Memory B cell (primary cell): ENCODE measurements around the gene HDAC1.
"Not testable (repeated sequence)": the region's sequence is repeated elsewhere in the genome, so short reads cannot be mapped to it uniquely, and the experiment has no call there.

Experiments used
- ATAC-seq: fragments of 150-1000 bp; cut with Tn5 transposase; 2 replicates; pipeline ENCODE4 v1.10.0; 2021; ENCODE audit warnings: low read depth, mild to moderate bottlenecking, moderate library complexity
- DNase-seq, 2 donors: peaks; one replicate each; pipeline ENCODE4 v3.0.0; 2022; ENCODE audit warnings: low spot score in 2 of 2
- H3K27ac Mint-ChIP-seq: one replicate; pipeline ENCODE4 v1.8.0; 2022; ENCODE audit warnings: mild to moderate bottlenecking, moderate library complexity, mixed read lengths
- H3K27me3 Mint-ChIP-seq: one replicate; pipeline ENCODE4 v1.8.0; 2022; ENCODE audit warnings: mixed read lengths
- H3K36me3 Mint-ChIP-seq: one replicate; pipeline ENCODE4 v1.8.0; 2022; ENCODE audit warnings: mild to moderate bottlenecking, mixed read lengths
- H3K4me1 Mint-ChIP-seq: one replicate; pipeline ENCODE4 v1.8.0; 2022; ENCODE audit warnings: mixed read lengths
- H3K4me3 Mint-ChIP-seq: one replicate; pipeline ENCODE4 v1.8.0; 2022; ENCODE audit warnings: mild to moderate bottlenecking, moderate library complexity, mixed read lengths
- H3K9me3 Mint-ChIP-seq: one replicate; pipeline ENCODE4 v1.8.0; 2022; ENCODE audit warnings: mixed read lengths

The HDAC1 gene

GRCh38 chr1:32263744-32264143 lies 28.1 kb upstream of the HDAC1 start:
- Mint-ChIP-seq H3K9me3 (no peaks in the 10 kb centered on the region), H3K4me1 (peaks cover 24% of the 10 kb centered on the region), H3K4me3 (peak overlapping the region; percentile 59), H3K27me3 (no peaks in the 10 kb centered on the region), H3K36me3 (peaks cover 3% of the 10 kb centered on the region), H3K27ac (peak overlapping the region; percentile 35)
- DNase-seq: no peak
- ATAC-seq: peak; percentile 91

- DNase-seq (no peak), ATAC-seq (no peak)
- no peak overlapping the region for H3K27ac Mint-ChIP-seq
- H3K36me3 Mint-ChIP-seq: peaks cover 3% of the 10 kb centered on the region
- no peak overlapping the region for H3K4me3 Mint-ChIP-seq
- no peaks in the 10 kb centered on the region for H3K27me3 Mint-ChIP-seq
- no peaks in the 10 kb centered on the region for H3K9me3 Mint-ChIP-seq
- H3K4me1 Mint-ChIP-seq: peaks cover 24% of the 10 kb centered on the region
Measured at GRCh38 chr1:32265846-32266245, 26.0 kb upstream of the HDAC1 start.

- peaks cover 24% of the 10 kb centered on the region for H3K4me1 Mint-ChIP-seq
- DNase-seq (no peak), ATAC-seq (no peak)
- peak overlapping the region; percentile 16 for H3K27ac Mint-ChIP-seq
- no peak overlapping the region for H3K4me3 Mint-ChIP-seq
- no peaks in the 10 kb centered on the region for H3K27me3 Mint-ChIP-seq
- H3K9me3 Mint-ChIP-seq: no peaks in the 10 kb centered on the region
- peaks cover 3% of the 10 kb centered on the region for H3K36me3 Mint-ChIP-seq
Measured at GRCh38 chr1:32266921-32267591, 24.8 kb upstream of the HDAC1 start.

GRCh38 chr1:32269744-32270143 lies 22.1 kb upstream of the HDAC1 start:
- peaks cover 3% of the 10 kb centered on the region for H3K36me3 Mint-ChIP-seq

GRCh38 chr1:32272557-32273390 lies 19.1 kb upstream of the HDAC1 start:
- Mint-ChIP-seq H3K27me3 (no peaks in the 10 kb centered on the region), H3K9me3 (no peaks in the 10 kb centered on the region), H3K4me3 (peak overlapping the region; percentile 0), H3K27ac (peak overlapping the region; percentile 33), H3K4me1 (peaks cover 24% of the 10 kb centered on the region), H3K36me3 (peaks cover 7% of the 10 kb centered on the region)
- no peak for ATAC-seq
- no peak for DNase-seq

More at GRCh38 chr1:32269744-32270143, 22.1 kb upstream of the HDAC1 start:
- ATAC-seq (no peak), DNase-seq (no peak)
- Mint-ChIP-seq H3K4me1 (peaks cover 35% of the 10 kb centered on the region), H3K27me3 (no peaks in the 10 kb centered on the region), H3K9me3 (no peaks in the 10 kb centered on the region), H3K4me3 (no peak overlapping the region), H3K27ac (no peak overlapping the region)

- no peak for DNase-seq
- peak; percentile 81 for ATAC-seq
- Mint-ChIP-seq H3K36me3 (peaks cover 10% of the 10 kb centered on the region), H3K4me3 (peak overlapping the region; percentile 65), H3K4me1 (peaks cover 24% of the 10 kb centered on the region), H3K9me3 (no peaks in the 10 kb centered on the region), H3K27ac (peak overlapping the region; percentile 33), H3K27me3 (no peaks in the 10 kb centered on the region)
Measured at GRCh38 chr1:32273391-32274208, 18.3 kb upstream of the HDAC1 start.

- H3K4me3 Mint-ChIP-seq: no peak overlapping the region
- no peaks in the 10 kb centered on the region for H3K9me3 Mint-ChIP-seq
- peaks cover 12% of the 10 kb centered on the region for H3K36me3 Mint-ChIP-seq
Measured at GRCh38 chr1:32274646-32275340, 17.1 kb upstream of the HDAC1 start.

GRCh38 chr1:32275424-32275823 lies 16.5 kb upstream of the HDAC1 start:
- ATAC-seq: no peak
- H3K4me3 Mint-ChIP-seq: no peak overlapping the region
- no peak for DNase-seq
- H3K27ac Mint-ChIP-seq: no peak overlapping the region
- peaks cover 24% of the 10 kb centered on the region for H3K4me1 Mint-ChIP-seq
- H3K9me3 Mint-ChIP-seq: no peaks in the 10 kb centered on the region
- no peaks in the 10 kb centered on the region for H3K27me3 Mint-ChIP-seq
- peaks cover 15% of the 10 kb centered on the region for H3K36me3 Mint-ChIP-seq

More at GRCh38 chr1:32274646-32275340, 17.1 kb upstream of the HDAC1 start:
- ATAC-seq (no peak), DNase-seq (no peak)
- no peaks in the 10 kb centered on the region for H3K27me3 Mint-ChIP-seq
- no peak overlapping the region for H3K27ac Mint-ChIP-seq
- peaks cover 24% of the 10 kb centered on the region for H3K4me1 Mint-ChIP-seq

GRCh38 chr1:32276032-32276782 lies 15.7 kb upstream of the HDAC1 start:
- Mint-ChIP-seq H3K27me3 (no peaks in the 10 kb centered on the region), H3K4me1 (peaks cover 24% of the 10 kb centered on the region), H3K4me3 (no peak overlapping the region), H3K36me3 (peaks cover 15% of the 10 kb centered on the region), H3K9me3 (no peaks in the 10 kb centered on the region), H3K27ac (peak overlapping the region; percentile 24)
- ATAC-seq (no peak), DNase-seq (no peak)

- ATAC-seq, H3K27me3 Mint-ChIP-seq, H3K27ac Mint-ChIP-seq, DNase-seq, H3K4me1 Mint-ChIP-seq, H3K4me3 Mint-ChIP-seq, H3K9me3 Mint-ChIP-seq, H3K36me3 Mint-ChIP-seq: not testable (repeated sequence)
Measured at GRCh38 chr1:32284777-32285176, 7.1 kb upstream of the HDAC1 start.

GRCh38 chr1:32285658-32286057 lies 6.2 kb upstream of the HDAC1 start:
- Mint-ChIP-seq H3K4me3 (no peak overlapping the region), H3K4me1 (no peaks in the 10 kb centered on the region), H3K27ac (no peak overlapping the region), H3K9me3 (no peaks in the 10 kb centered on the region), H3K36me3 (peaks cover 6% of the 10 kb centered on the region), H3K27me3 (no peaks in the 10 kb centered on the region)
- ATAC-seq: no peak
- DNase-seq: no peak

- H3K9me3 Mint-ChIP-seq: no peaks in the 10 kb centered on the region
- no peak overlapping the region for H3K4me3 Mint-ChIP-seq
- no peaks in the 10 kb centered on the region for H3K27me3 Mint-ChIP-seq
- H3K36me3 Mint-ChIP-seq: peaks cover 6% of the 10 kb centered on the region
- no peak overlapping the region for H3K27ac Mint-ChIP-seq
- DNase-seq: no peak
- no peak for ATAC-seq
- H3K4me1 Mint-ChIP-seq: peaks cover 3% of the 10 kb centered on the region
Measured at GRCh38 chr1:32286763-32287162, 5.1 kb upstream of the HDAC1 start.

- ATAC-seq (no peak), DNase-seq (no peak)
- no peaks in the 10 kb centered on the region for H3K9me3 Mint-ChIP-seq
- H3K4me3 Mint-ChIP-seq: no peak overlapping the region
- peaks cover 10% of the 10 kb centered on the region for H3K4me1 Mint-ChIP-seq
- H3K36me3 Mint-ChIP-seq: peaks cover 7% of the 10 kb centered on the region
- H3K27ac Mint-ChIP-seq: no peak overlapping the region
- no peaks in the 10 kb centered on the region for H3K27me3 Mint-ChIP-seq
Measured at GRCh38 chr1:32289256-32289655, 2.6 kb upstream of the HDAC1 start.
